A673 (cell line): ENCODE results near the gene CFAP126.

Experiments used
- EZH2 ChIP-seq: fragments of 200-600 bp; sonication (generic); IDR thresholded peaks from 2 replicates; pipeline ENCODE4 v1.6.1; 2017; ENCODE audit warnings: borderline replicate concordance, low read depth, mild to moderate bottlenecking, mixed read lengths, antibody characterized with exemption, low read length; ENCODE audit not compliant: poor library complexity, severe bottlenecking
- TF ChIP-seq, protein P1 (sequence below): fragments of 300-800, 200-600 bp; sonication (generic); conservative IDR thresholded peaks from 2 replicates; pipeline ENCODE4 v1.5.1; 2017; ENCODE audit warnings: low read depth, mild to moderate bottlenecking, antibody characterized with exemption, low read length, moderate library complexity, mixed read lengths

DNA sequence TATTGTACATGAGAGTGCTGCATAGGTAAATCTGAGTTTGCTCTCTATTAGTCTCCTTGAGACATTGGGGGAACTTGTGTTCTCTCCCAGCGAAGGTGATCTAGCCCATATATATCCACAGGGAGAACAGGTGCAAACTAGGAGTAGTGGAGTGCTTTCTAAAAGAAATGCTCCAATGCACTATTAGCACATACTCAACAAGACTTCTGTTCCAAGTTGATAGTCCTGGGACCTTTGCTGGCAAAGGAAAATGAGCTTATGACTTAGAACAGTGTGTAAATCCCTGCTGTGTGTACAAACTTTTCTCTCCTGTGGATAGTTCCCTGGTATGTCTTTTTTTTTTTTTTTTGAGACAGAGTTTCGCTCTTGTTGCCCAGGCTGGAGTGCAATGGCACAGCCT is 25.5 kb downstream of the CFAP126 start:
- TF ChIP-seq, protein P1, sequence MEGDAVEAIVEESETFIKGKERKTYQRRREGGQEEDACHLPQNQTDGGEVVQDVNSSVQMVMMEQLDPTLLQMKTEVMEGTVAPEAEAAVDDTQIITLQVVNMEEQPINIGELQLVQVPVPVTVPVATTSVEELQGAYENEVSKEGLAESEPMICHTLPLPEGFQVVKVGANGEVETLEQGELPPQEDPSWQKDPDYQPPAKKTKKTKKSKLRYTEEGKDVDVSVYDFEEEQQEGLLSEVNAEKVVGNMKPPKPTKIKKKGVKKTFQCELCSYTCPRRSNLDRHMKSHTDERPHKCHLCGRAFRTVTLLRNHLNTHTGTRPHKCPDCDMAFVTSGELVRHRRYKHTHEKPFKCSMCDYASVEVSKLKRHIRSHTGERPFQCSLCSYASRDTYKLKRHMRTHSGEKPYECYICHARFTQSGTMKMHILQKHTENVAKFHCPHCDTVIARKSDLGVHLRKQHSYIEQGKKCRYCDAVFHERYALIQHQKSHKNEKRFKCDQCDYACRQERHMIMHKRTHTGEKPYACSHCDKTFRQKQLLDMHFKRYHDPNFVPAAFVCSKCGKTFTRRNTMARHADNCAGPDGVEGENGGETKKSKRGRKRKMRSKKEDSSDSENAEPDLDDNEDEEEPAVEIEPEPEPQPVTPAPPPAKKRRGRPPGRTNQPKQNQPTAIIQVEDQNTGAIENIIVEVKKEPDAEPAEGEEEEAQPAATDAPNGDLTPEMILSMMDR = no peak
- no peak for TF ChIP-seq EZH2
